HFFc6 (cell line): ENCODE measurements around the gene SCN2B. TPM values are rescaled to one million over a fixed set of nuclear protein-coding genes. Genes with fewer than 3 reads are reported as not detected.

Experiments
- DNase-seq: peaks from one replicate; pipeline ENCODE4 v3.0.0-alpha.2; 2018
- H3K27ac Mint-ChIP-seq: 2 replicates; pipeline ENCODE4 v1.8.0; 2020; ENCODE audit warnings: mild to moderate bottlenecking, mixed read lengths
- H3K27me3 Mint-ChIP-seq: 2 replicates; pipeline ENCODE4 v1.8.0; 2021; ENCODE audit warnings: mild to moderate bottlenecking, moderate library complexity, mixed read lengths; ENCODE audit not compliant: insufficient read depth
- H3K36me3 Mint-ChIP-seq: 2 replicates; pipeline ENCODE4 v1.8.0; 2021; ENCODE audit warnings: low read depth, mixed read lengths
- H3K4me1 Mint-ChIP-seq: 2 replicates; pipeline ENCODE4 v1.8.0; 2020; ENCODE audit warnings: low read depth, mixed read lengths
- H3K4me3 Mint-ChIP-seq: 2 replicates; pipeline ENCODE4 v1.8.0; 2020; ENCODE audit warnings: mild to moderate bottlenecking, moderate library complexity, mixed read lengths
- H3K9me3 Mint-ChIP-seq: 2 replicates; pipeline ENCODE4 v1.8.0; 2020; ENCODE audit warnings: mild to moderate bottlenecking, mixed read lengths
- CTCF ChIP-seq: fragments of 200-600 bp; sonication (generic); IDR thresholded peaks from 2 replicates; pipeline ENCODE4 v1.5.0; 2021; ENCODE audit warnings: antibody characterized with exemption, mild to moderate bottlenecking
- total RNA-seq, 6 experiments: library from RNA; stranded (reverse); fragmentation: NEBNext Ultra II Directional; extraction: Animal tissue kit (Norgen Biotek cat#: 25700); gene quantifications; 2 replicates in 1 of 6; 3 replicates in 5 of 6; pipeline ENCODE4 v1.2.3, GENCODE V29; 2021

Gene SCN2B
- total RNA-seq, 6 experiments from 2014 or later: not detected

- no peak for TF ChIP-seq CTCF
- Mint-ChIP-seq H3K4me1 (0 out of 2 replicates have a peak, but pooled peaks cover 5% of the 10 kb centered on the region), H3K4me3 (no peak overlapping the region), H3K27me3 (peaks cover 40% of the 10 kb centered on the region), H3K36me3 (no peaks in the 10 kb centered on the region), H3K9me3 (no peaks in the 10 kb centered on the region), H3K27ac (no peak overlapping the region)
- DNase-seq: no peak
Observed at GRCh38 chr11:118167906-118168305, 8.5 kb downstream of the SCN2B start.

GRCh38 chr11:118167253-118167652 is 9.2 kb downstream of the SCN2B start:
- H3K27ac Mint-ChIP-seq: no peak overlapping the region
- H3K4me1 Mint-ChIP-seq: 0 out of 2 replicates have a peak, but pooled peaks cover 5% of the 10 kb centered on the region
- no peak overlapping the region for H3K4me3 Mint-ChIP-seq
- DNase-seq: no peak
- no peaks in the 10 kb centered on the region for H3K9me3 Mint-ChIP-seq
- peaks cover 40% of the 10 kb centered on the region for H3K27me3 Mint-ChIP-seq
- H3K36me3 Mint-ChIP-seq: no peaks in the 10 kb centered on the region
- no peak for TF ChIP-seq CTCF

- no peak for DNase-seq
- TF ChIP-seq CTCF: no peak
- H3K27me3 Mint-ChIP-seq: peaks cover 41% of the 10 kb centered on the region
- H3K36me3 Mint-ChIP-seq: no peaks in the 10 kb centered on the region
- 0 out of 2 replicates have a peak, but pooled peaks cover 5% of the 10 kb centered on the region for H3K4me1 Mint-ChIP-seq
- H3K4me3 Mint-ChIP-seq: no peak overlapping the region
- H3K9me3 Mint-ChIP-seq: no peaks in the 10 kb centered on the region
- H3K27ac Mint-ChIP-seq: no peak overlapping the region
Observed at GRCh38 chr11:118166641-118167040, 9.8 kb downstream of the SCN2B start.

GRCh38 chr11:118164885-118165284 is 11.6 kb downstream of the SCN2B start:
- no peak for TF ChIP-seq CTCF
- no peak overlapping the region for H3K27ac Mint-ChIP-seq
- H3K27me3 Mint-ChIP-seq: peaks cover 45% of the 10 kb centered on the region
- H3K36me3 Mint-ChIP-seq: no peaks in the 10 kb centered on the region
- H3K9me3 Mint-ChIP-seq: no peaks in the 10 kb centered on the region
- DNase-seq: no peak
- H3K4me3 Mint-ChIP-seq: no peak overlapping the region
- 0 out of 2 replicates have a peak, but pooled peaks cover 5% of the 10 kb centered on the region for H3K4me1 Mint-ChIP-seq

GRCh38 chr11:118163494-118163893 is 12.9 kb downstream of the SCN2B start:
- Mint-ChIP-seq H3K27me3 (peaks cover 56% of the 10 kb centered on the region), H3K36me3 (no peaks in the 10 kb centered on the region), H3K4me1 (0 out of 2 replicates have a peak, but pooled peaks cover 5% of the 10 kb centered on the region), H3K9me3 (no peaks in the 10 kb centered on the region), H3K4me3 (no peak overlapping the region), H3K27ac (no peak overlapping the region)
- no peak for TF ChIP-seq CTCF
- DNase-seq: no peak

GRCh38 chr11:118162846-118163245 is 13.6 kb downstream of the SCN2B start:
- H3K9me3 Mint-ChIP-seq: no peaks in the 10 kb centered on the region
- peaks cover 63% of the 10 kb centered on the region for H3K27me3 Mint-ChIP-seq
- no peak for DNase-seq
- H3K27ac Mint-ChIP-seq: no peak overlapping the region
- no peak for TF ChIP-seq CTCF
- 0 out of 2 replicates have a peak, but pooled peaks cover 5% of the 10 kb centered on the region for H3K4me1 Mint-ChIP-seq
- no peaks in the 10 kb centered on the region for H3K36me3 Mint-ChIP-seq
- no peak overlapping the region for H3K4me3 Mint-ChIP-seq
